Measurements from ENCODE around the gene ARSI.
"Not testable (repeated sequence)": the region's sequence is repeated elsewhere in the genome, so short reads cannot be mapped to it uniquely, and the experiment has no call there.

Gene ARSI

GRCh38 chr5:150248946-150249345 lies 53.8 kb downstream of the ARSI start:
- FAIRE-seq (no peak), DNase-seq (ENCODE audit: low spot score) (no peak)

GRCh38 chr5:150248493-150248892 lies 54.2 kb downstream of the ARSI start:
- DNase-seq (ENCODE audit: low spot score); FAIRE-seq: not testable (repeated sequence)

DNA sequence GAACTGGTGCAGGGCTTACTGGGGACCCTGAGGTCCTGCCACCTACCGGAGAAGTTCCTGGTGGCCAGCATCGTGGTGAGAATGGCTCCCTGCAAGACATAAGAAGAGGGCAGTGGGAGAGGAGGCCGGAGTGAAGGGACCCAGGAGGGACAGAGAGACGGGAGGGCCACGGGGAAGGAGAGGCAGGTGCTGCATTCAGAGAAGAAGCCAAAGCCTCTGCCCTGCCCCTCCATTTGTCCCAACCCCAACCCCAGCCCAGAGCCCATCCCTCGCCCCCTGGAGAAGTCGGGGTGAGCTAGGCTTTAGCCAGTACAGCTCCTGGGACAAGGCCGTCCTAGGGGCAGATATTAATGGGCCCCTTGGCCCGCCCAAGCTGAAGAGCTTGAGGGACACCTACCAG lies 55.0 kb downstream of the ARSI start:
- DNase-seq (ENCODE audit: low spot score) (no peak), FAIRE-seq (no peak)

GRCh38 chr5:150246835-150247234 lies 55.9 kb downstream of the ARSI start:
- DNase-seq (ENCODE audit: low spot score) (no peak), FAIRE-seq (no peak)

GRCh38 chr5:150246429-150246828 lies 56.3 kb downstream of the ARSI start:
- FAIRE-seq (no peak), DNase-seq (ENCODE audit: low spot score) (no peak)

Data from urothelium cell line (cell line).